ENCODE results near the gene CYFIP1.

CYFIP1 gene

DNA sequence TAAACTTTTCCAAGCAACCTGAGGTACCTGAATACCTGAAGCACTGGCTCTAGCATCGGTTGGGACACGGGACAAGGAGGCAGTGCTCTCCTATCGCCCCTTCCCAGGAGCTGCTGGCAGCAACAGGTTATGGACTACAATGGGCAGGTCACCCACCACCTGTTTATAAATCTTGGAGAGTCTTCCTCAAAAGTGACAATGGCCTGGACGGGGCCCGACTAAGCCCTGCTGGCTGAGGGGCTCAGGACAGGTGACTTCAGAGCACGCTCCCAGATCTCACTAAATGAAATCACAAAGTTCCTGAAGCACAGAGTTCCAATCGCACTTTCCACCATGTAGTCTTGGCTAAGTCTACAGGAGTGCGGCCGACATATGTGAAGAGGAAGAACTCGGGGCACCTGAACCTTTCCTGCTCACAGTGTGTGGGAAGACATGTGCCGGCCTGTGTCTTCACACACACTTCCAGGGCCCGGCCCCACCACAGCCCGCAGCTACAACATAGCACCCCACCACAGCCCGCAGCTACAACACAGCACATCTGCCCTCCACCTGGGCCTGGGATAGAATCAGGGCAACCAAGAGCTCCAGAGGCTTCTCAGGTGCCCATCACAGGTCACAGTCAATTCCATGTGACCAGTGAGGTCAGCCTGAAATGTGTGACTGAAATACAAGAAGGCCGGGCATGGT is 12.9 kb downstream of the CYFIP1 start:
- no peak for DNase-seq

DNA sequence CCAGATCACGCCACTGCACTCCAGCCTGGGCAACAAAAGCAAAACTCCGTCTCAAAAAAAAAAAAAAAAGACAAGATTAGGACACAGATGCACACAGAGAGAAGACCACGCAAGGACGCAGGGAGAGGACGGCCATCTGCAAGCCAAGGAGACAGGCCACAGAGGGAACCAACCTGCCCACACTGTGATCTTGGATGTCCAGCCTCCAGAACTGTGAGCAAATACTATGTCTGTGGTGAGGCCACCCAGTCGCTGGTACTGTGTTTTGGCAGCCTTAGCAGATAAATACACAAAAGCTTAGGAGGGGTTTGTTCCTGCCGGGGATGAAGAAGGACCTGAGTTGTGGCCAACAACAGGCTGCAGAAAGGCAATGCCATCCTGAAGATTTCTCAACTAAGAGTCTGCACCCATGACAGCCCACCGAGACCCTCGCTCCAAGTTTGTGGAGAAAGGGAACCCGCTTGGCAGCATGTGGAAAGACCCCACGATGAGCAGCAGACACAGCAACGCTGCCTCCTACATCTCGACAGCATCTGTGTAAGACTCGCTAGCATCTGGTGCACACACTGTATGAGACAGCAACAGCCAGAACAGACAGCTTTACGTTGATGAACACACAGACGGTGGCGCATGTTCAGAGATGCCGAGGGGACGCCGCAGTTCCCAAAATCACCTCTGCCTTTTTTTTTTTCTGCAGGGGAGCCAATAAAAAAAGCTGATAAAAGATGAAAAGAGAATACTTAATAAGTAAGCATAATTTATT is 13.7 kb downstream of the CYFIP1 start:
- DNase-seq, result no peak

DNA sequence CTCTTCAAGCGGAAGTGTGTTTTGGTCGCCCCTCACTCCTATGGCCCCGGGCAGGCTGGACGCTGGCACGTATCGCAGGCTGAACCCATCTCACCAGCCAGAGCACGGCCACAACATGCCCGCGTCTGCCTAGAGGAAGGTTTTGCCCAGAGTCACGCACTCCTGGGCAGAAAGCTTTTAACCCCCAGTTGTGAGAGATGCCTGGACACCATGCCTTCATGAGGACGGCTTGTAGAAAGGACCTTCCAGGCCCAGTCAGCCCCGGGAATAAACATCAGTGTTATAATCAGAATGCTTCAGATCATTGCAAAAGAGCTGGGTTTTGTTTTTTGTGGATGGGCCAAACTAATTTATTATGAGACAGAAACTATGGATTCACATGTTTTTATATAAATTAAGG is 16.5 kb downstream of the CYFIP1 start:
- no peak for DNase-seq

DNA sequence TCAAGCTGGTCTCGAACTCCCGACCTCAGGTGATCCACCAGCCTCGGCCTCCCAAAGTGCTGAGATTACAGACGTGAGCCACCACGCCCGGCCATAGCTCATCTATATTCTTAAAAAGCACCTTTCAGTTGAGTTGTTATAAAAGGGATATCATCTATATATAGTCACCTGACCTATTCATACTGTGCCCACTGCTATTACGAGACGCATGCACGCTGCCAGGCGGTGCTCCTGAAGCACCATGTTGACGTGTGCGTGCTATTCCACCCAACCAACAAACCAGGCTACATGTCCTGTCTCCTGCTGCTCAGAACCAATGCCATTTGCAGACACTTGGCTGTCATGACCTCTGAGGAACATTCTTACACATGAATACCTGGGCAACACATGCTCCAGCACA is 17.6 kb downstream of the CYFIP1 start:
- DNase-seq, result no peak

DNA sequence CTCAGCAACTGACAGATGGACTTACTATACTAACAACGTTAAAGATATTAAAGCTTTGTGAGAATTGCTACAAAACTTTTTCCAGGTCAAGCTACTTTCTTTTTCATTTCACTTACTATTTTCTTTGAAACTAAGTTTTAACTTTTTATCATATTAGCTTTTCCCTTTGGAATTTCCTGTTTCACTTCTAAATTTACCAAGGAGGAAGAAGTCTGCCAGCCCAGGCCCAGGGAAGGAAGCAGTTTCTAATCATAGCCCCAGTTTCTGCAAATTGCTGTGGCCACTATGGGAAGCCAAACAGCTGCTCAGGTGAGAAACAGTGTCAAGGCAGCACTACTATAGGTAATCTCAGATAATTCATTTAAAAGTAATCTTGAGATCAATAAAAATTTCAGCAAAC is 18.4 kb downstream of the CYFIP1 start:
- no peak for DNase-seq

DNA sequence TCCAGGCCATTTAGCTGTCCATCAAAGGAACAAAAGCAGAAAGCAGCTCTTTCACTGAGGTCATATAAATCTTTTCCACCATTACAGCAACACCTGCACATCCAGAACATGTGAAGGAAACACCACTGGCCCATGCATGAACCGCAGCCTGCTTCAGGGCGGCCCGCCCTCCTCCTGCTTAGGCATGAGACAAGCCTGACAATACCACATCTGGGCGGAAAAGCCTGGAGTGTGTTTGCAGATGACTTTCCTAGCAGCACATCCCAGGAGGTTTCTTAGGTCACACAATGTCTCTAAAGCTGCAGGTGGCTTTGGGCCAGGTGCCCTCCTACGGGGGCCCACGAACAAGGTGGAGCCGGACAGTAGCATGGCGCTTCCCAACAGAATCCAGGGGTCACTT is 19.6 kb downstream of the CYFIP1 start:
- no peak for DNase-seq

DNA sequence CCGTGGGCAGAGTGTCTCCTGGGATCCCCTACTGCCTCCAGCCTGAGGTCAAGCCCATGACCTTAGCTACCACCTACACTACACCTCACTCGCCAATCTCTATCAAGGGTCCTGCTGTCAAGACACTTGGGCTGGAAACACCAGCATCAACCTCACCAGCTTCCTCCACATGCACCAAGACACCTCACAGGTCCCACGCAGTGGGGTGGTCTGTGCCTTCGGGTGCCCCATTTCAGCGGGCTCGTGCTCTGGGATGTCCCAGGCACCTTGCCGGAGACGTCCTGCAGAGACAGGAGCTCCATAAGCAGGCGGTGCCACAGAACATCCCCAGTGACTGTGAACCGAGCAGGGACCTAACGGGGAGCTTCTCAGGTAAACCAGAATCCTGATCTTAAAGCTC is 20.0 kb downstream of the CYFIP1 start:
- DNase-seq, result no peak

DNA sequence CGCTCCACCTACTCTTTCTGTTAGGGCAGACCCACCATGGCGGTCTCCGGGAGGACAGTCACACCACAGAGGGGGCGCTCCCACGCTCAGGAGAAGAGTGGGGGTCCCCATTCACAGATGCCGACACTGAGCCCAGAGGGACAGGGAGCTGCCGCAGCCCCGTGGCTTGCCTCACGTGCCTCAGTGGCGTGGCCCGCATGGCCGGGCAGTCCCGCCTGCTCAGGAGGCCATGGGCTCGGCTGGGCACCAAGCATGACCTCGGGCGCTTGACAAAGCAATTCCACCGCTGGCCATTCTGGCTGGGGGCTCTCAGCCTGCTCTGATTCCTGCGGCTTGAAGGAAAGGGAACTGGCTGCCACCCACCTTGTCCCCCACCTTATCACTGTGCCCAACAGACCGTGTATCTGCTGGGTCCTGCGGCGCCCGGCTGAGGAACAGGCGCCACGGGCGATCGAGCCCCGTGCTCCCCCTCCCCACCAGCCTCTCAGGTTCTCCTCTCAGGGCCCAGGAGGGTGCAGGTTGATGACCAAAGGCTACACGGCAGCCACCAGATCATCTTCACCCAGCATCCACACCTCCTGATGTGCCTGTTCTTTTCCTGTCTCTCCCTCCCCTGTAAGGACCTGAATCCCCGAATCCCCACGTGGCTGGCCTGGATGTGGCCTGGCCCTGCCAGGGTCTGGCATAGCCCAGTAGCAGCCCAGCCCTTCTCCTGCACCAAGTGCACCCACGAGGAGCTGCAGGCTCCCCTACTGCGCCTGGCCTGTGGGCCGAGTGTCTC is 20.7 kb downstream of the CYFIP1 start:
- no peak for DNase-seq

DNA sequence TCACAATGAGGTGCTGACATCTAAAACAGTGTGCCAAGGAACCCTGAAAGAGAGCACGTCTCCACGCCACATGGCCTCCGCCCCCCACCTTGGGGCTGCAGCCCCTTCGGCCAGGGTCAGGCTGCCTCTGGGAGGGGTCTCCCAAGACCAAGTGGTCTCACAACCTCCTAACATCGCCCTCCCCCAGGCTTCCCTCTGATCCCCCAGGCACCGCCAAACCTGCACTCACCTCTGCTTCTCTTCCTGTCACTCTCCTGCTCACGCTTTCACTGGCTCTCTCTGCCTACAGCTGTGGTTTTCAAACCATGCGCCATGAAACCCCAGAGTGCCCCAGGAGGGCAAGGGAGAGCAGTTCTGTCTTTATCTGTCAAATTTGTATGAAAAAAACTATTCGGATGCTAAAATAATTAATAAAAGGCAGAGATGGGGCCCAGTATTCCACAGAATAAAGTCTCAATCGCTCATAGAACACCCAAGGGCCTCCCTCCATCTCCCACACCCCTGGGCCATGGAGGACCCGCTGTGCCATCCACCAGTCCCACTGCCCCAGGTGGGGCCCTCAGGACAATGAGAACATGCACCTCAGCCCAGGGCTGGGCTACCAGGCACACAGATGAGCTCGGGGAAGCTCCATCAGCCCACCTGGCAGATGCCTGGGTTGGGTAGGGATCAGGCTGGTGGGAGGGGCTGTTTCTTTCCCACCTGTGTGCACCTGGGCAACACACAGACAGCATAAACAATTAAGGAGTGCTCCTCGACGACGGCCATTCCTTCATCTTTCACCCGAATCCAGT is 21.5 kb downstream of the CYFIP1 start:
- no peak for DNase-seq

DNA sequence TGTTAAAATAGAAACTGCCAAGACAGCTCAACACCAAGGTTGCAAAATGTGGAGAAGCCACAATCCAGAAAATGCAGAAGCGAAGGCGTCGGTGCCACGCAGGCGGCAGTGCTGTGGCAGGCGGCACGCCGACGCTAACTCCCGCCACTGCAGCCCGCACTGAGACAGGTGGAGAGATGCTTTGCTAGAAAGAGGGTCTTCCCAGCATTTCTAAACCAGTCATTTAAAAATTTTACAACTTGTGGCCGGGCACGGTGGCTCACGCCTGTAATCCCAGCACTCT is 23.2 kb downstream of the CYFIP1 start:
- no peak for DNase-seq

DNA sequence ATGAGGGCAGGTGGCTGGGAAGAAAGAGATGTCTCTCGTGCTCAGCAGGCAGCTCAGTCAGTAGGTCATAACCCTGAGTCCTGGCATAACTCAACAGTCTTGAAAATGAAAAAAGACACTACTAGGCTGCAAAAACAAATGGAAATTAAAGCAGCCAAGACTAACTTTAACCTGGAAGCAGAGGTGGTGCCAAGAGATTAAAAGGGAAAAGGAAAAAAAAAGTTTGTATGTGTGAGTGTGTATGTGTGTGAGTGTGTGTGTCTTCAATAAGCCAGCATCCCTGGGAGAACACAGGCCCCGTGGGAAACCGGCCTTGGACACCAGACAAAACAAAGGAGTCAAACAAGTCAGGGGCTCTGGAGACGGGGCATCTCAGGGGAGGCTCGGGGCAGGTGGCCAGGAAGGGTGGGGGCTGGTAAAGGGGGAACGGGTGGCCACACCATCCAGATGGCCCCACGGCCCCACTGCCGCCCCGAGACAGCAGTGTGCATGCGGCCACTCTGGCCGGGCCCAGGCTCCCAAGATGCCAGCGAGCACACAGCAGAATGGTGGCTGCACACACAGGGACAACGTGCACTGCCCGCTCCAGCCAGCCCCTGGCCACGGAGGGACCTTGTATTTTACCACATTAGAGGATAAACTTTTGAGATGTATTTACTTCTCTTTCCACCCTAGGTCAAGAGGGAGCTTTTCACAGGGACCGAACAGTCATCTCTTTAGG is 23.8 kb downstream of the CYFIP1 start:
- no peak for DNase-seq

DNA sequence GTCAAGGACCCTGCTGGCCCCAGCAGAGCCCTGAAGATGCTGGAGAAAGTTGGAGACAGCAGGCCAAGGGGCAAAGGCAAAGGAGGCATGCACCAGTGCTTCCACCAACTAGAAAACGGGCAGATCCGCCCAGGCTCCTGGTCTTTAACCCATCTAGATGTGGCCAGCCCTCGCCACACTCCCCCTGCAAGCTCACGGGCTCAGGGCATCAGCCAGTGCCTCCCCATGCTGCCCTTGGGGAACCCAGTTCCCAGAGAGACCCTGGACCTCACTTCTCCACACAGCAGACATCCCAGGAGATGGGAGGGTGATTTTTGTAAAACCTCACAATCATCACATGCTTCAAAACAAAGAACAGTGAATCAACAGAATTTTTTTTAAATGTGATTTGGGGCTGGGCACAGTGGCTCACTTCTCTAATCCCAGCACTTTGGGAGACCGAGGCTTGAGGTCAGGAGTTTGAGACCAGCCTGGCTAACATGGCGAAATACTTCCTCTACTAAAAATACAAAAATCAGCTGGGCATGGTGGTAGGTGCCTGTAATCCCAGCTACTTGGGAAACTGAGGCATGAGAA is 24.5 kb downstream of the CYFIP1 start:
- DNase-seq, result no peak

DNA sequence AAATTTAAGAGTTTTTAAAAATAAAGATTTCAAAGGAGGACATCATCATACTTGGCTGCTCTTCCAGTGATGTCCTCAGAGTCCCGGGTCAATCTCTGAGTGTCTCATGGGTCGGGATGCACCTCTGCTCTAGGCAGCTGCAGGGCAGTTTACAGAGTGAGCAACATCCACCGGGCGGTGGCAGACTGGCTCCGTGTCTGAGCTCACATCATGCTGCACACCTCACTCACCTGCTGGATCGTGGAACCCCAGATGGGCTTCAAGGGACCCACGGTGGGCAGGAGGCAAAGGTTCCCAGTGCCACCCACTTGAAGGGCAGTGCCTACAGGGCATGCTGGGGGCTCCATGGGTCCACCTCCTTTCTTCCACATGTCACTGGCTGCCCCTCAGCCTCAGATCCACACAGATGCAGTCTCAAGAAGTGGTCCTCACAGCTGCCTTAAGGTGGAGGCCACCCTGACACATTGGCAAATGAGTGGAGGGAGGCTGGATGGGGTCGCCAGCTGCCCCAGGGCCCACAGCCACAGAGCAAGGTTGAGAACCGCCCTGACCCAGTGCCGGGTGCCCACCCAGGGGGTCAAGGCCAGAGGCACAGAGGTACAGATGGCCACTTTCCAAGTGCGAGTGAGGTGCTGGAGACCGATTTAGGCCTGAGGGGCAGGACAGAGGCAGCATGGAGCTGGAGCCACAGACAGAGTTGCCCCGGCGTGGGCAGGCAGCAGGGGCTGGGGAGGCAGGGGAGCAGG is 25.2 kb downstream of the CYFIP1 start:
- DNase-seq, result no peak

DNA sequence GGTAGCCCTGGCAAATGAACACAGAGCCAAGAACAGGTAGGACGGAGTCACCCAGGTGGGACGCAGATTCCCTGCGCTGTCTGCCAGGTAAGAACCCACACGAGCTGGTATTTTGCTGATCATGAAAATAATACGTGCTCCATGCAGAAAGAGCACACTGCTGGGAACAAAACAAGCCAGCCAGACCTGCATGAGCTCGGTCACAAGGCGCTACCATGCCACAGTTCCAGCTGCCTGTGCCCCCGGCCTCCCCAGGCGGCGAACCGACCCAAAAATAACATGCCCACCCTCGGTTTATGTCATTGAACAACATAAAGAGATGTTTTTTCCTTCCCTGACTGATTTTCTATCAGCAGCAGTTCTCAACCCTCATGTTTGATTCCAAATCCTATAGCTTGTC is 25.8 kb downstream of the CYFIP1 start:
- DNase-seq, result no peak

DNA sequence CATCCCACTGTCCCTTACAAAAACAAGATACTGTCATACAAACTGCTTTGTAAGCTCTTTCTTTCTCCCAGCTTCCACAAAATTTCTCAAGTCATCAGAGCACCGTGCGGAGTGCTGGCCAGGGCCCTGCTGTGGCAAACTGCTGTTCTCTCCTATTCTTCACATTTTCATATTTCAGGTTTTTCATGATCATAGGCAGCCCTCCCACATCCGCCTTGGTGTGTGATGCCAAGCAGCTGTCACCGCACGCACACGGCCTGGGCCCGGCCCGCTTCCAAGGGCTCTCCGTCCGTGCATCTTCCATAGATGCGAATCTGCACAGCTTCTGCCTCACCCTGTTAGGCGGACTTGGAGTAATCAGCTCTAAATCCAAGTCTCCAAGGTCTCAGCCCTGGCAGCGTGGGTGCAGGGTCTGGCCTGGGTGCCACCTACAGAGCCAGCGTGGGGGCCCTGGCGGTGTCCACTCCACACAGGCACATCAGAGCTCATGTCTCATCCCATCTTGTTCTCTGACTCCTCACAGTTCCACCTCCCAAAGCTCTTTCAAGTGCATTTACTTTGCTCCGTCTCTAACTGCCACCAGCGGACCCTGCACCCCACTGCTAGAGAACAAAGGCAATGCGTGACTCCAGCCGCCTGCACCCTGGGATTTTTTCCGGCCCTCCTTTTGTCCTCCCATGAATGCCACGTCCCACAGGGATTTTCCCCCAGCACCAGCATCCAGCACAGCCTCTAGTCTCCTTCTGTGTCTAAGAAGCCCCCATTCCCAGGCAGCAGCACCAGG is 27.2 kb downstream of the CYFIP1 start:
- no peak for DNase-seq

DNA sequence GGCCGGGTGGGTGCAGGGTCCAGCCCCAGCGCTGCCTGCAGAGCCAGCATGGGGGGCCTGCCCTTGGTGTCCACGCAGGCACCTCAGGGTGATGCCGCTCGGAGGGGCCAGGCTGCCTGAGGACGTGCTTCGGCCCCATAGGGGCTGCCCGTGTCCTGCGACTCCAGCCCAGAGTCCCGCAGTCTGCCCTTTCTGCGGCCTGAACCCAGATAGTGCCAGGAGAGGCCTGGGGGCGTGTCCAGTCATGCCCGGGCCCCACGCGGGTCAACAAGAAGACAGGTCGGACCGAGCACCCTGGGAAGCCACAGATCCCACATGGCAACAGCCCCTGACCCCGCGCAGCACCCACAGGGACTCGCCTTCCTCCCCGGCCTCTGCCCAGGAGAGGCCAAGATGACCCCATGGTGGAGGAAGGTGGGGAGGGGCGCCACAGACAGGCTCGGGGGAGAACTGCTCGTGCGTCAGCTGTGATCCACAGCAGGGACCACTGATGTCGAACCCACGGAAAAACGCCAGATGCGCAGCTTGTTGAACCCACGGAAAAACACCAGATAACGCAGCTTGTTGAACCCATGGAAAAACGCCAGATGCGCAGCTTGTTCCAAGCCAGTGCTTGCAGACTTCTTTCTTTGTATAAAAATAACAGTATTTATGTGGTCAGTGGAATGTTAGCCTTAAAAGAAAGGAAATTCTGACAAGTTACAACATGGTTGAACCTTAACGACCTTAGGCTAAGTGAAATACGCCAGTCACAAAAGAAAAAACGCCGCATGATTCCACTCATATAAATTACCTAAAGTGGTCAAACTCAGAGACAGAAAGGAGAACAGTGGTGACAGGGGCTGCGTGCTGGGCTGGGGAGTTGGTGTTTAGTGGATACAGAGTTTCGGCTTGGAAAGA is 28.5 kb downstream of the CYFIP1 start:
- DNase-seq, result no peak

DNA sequence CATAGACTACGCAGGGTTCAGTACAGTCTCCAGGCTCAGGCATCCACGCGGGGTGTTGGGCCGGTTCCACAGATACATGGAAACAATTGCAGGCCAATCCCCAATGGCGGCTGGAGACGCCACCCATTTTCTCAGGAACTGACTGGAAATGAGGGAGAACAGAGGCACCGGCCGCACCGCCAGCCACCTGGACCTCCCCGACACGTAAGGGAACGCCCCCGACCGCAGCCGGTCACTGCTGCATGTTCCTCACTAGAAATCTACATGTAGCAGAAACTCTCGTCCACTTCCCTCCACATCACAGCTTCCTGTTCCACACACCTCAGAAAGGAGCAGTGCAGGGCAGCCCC is 29.2 kb downstream of the CYFIP1 start:
- DNase-seq, result no peak

DNA sequence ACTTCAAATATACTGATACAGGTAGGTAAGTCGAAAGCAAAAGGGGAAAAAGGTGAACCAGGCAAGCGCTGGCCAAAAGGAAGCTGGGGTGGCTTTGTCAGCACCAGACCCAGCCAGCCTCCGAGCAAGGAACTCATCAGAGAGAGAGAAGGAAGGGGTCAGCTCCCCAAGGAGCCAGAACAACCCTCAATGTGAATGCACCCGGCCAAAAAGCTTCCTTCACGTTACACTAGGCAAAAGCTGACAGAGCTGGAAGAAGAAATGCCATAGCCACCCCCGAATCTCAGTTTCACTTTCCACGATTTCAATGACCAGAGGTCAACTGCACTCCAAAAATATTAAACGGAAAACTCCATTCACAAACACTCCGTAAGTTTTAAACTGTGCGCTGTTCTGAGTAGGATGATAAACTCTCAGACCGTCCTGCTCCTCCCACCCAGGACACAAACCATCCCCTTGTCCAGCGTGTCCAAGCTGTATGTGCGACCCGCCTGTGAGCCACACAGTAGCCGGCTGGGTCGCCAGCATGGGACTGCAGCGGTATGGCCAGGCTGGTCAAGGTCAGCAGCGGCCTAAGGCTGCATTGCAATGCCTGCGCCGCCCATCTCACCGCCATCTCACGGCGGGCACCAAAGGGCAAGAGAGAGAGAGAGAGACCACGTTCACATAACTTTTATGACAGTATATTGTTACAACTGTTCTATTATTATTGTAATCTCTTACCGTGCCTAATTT is 29.7 kb downstream of the CYFIP1 start:
- no peak for DNase-seq

DNA sequence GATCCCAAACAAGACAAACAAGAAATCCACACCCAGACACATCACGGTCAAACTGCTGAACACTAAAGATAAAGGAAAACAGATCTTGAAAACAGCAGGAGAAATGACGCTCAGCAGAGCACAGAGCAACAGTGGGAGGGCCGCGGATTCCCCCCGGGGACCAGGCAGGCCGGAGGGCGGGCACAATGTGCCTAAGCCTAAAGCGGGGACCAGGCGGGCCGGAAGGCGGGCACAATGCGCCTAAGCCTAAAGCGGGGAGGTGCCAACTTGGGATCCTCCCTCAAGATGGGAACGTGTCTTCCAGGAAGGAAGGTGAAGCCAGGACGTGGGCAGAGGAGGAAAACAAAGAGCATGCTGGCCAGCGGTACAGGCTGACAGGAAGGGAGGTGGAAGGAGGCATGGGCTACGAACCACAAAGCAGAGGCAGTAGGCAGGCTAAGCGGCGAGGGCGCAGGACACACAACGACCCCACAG is 31.1 kb downstream of the CYFIP1 start:
- no peak for DNase-seq

Measured in effector CD4-positive, alpha-beta T cell (primary cell).